Mesendoderm (in vitro differentiated cells): ENCODE measurements around the gene TGFB3.

ENCODE experiments used
- DNase-seq: peaks from one replicate; pipeline ENCODE4 v3.0.0; 2013
- H2AK5ac ChIP-seq: 2 replicates; pipeline ENCODE4 v1.6.1; 2013; ENCODE audit warnings: low read length, inconsistent platforms
- H2BK120ac ChIP-seq: 2 replicates; pipeline ENCODE4 v1.6.1; 2013; ENCODE audit warnings: low read depth, mild to moderate bottlenecking, low read length, moderate library complexity, mixed read lengths
- H2BK15ac ChIP-seq: replicated peaks from 2 replicates; pipeline ENCODE4 v1.6.1; 2013; ENCODE audit warnings: low read depth, mild to moderate bottlenecking, moderate library complexity
- H2BK5ac ChIP-seq: 2 replicates; pipeline ENCODE4 v1.6.1; 2013; ENCODE audit warnings: low read length, inconsistent platforms
- H3K18ac ChIP-seq: 2 replicates; pipeline ENCODE4 v1.6.1; 2013; ENCODE audit warnings: mild to moderate bottlenecking, low read length, mixed read lengths
- H3K23ac ChIP-seq: one replicate; pipeline ENCODE4 v1.6.1; 2013; ENCODE audit warnings: low read length
- H3K27ac ChIP-seq: 2 replicates; pipeline ENCODE4 v1.5.1; 2013; ENCODE audit warnings: low read depth, mild to moderate bottlenecking, inconsistent platforms, low read length, moderate library complexity
- H3K27me3 ChIP-seq: 2 replicates; pipeline ENCODE4 v1.6.1; 2013; ENCODE audit warnings: low read length, control low read depth, mild to moderate bottlenecking, inconsistent platforms; ENCODE audit not compliant: insufficient read depth, poor library complexity
- H3K36me3 ChIP-seq: 2 replicates; pipeline ENCODE4 v1.6.1; 2013; ENCODE audit warnings: low read length, inconsistent platforms; ENCODE audit not compliant: control insufficient read depth, insufficient read depth
- H3K4ac ChIP-seq: one replicate; pipeline ENCODE4 v1.6.1; 2013; ENCODE audit warnings: low read depth, mild to moderate bottlenecking, low read length, moderate library complexity
- H3K4me1 ChIP-seq: 2 replicates; pipeline ENCODE4 v1.6.1; 2013; ENCODE audit warnings: low read depth, low read length, inconsistent platforms; ENCODE audit not compliant: control insufficient read depth
- H3K4me2 ChIP-seq: 2 replicates; pipeline ENCODE4 v1.6.1; 2013; ENCODE audit warnings: low read length
- H3K4me3 ChIP-seq: 2 replicates; pipeline ENCODE4 v1.5.1; 2013; ENCODE audit warnings: mild to moderate bottlenecking, low read length
- H3K56ac ChIP-seq: one replicate; pipeline ENCODE4 v1.6.1; 2013; ENCODE audit warnings: low read length
- H3K79me1 ChIP-seq: 2 replicates; pipeline ENCODE4 v1.6.1; 2013; ENCODE audit warnings: low read length, inconsistent platforms
- H3K79me2 ChIP-seq: 2 replicates; pipeline ENCODE4 v1.6.1; 2013; ENCODE audit warnings: mild to moderate bottlenecking, low read length; ENCODE audit not compliant: control insufficient read depth, insufficient read depth
- H3K9ac ChIP-seq: 2 replicates; pipeline ENCODE4 v1.6.1; 2013; ENCODE audit warnings: low read length, inconsistent platforms
- H4K5ac ChIP-seq: one replicate; pipeline ENCODE4 v1.6.1; 2013; ENCODE audit warnings: low read length
- H4K8ac ChIP-seq: one replicate; pipeline ENCODE4 v1.6.1; 2013; ENCODE audit warnings: low read depth, mild to moderate bottlenecking, control low read depth, low read length, moderate library complexity
- WGBS: extraction: QIAGEN DNeasy Blood & Tissue Kit; methylation state at CpG from one replicate; pipeline ENCODE4 v1.1.7; 2013; ENCODE audit warnings: low lambda C conversion rate, missing lambda C conversion rate; ENCODE audit not compliant: insufficient coverage; ENCODE audit errors: extremely low coverage; 5-methylcytosine and 5-hydroxymethylcytosine counted together

The TGFB3 gene

DNA sequence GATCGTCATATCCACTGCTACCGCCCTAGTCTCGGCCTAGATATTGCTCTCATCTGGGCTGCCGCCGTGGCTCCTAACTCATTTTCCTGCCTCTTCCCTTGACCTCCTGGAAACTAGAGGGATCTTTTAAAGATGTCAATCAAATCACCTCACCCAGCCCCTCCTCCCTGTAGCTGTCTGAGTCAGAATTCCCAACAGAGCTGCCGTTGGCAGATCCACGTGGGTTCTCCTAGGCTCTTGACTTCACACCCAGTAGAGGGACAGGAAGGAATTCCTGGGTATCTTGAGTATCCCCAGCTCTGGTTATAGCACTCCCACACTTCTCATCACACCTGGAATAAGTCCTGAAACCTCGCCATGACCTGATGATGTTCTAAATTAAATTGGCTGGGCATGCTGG is 11.9 kb downstream of the TGFB3 start:
- H3K79me2 ChIP-seq, result no peaks in the 10 kb centered on the region
- no peak overlapping the region for H3K4me2 ChIP-seq
- WGBS, result no CpG with 5 or more reads among the region's 8 CpGs
- H3K36me3 ChIP-seq, result no peaks in the 10 kb centered on the region
- H4K8ac ChIP-seq, result no peak overlapping the region
- H3K79me1 ChIP-seq, result no peaks in the 10 kb centered on the region
- no peak overlapping the region for H2BK120ac ChIP-seq
- no peaks in the 10 kb centered on the region for H3K27me3 ChIP-seq
- H3K23ac ChIP-seq, result no peak overlapping the region
- H2BK15ac ChIP-seq, result no peak overlapping the region
- H3K9ac ChIP-seq, result no peak overlapping the region
- no peak overlapping the region for H2BK5ac ChIP-seq
- no peak overlapping the region for H2AK5ac ChIP-seq
- no peak overlapping the region for H3K56ac ChIP-seq
- no peak overlapping the region for H3K4me3 ChIP-seq
- no peak overlapping the region for H3K18ac ChIP-seq
- no peak overlapping the region for H3K4ac ChIP-seq
- H4K5ac ChIP-seq, result no peak overlapping the region
- no peak for DNase-seq
- peaks cover 14% of the 10 kb centered on the region for H3K4me1 ChIP-seq
- no peak overlapping the region for H3K27ac ChIP-seq

DNA sequence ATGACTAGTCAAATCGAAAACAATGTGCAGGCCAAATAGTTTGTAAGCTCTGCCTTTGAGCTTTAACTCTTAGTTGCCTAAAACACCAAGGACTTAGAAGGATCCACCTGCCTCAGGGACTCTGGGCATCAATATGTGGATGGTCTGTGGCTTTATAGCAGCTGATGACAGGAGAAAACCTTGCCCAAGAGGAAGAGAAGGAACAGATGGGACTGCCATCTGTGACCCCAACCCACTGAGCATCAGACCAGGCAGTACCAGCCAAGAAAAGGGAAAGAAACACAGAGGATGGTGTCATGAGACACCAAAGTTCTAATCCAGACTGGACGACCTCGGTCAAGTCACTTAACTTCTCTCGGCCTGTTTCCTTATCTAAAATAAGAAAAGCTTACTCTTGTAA is 12.7 kb downstream of the TGFB3 start:
- Histone ChIP-seq H2BK15ac (no peak overlapping the region), H3K79me1 (no peaks in the 10 kb centered on the region)
- no peak for DNase-seq

DNA sequence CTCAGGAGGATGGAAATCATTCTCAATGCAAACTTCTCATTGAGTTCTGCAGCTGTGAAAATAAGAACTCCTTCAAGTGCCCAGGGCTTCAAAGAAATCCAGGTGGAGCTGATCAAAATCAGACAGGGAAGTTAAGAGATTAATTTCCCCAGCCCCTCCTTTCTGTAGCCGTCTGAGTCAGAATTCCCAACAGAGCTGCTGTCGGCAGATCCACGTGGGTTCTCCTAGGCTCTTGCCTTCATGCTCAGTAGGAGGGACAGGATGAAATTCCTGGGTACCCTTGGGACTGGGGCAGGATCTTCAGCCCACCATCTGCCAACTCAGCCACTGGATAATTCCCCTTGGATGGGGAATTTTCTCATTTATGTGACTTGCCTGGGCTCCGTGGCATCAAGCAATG is 13.3 kb downstream of the TGFB3 start:
- Histone ChIP-seq H3K27me3 (no peaks in the 10 kb centered on the region), H2AK5ac (no peak overlapping the region), H3K79me2 (no peaks in the 10 kb centered on the region), H4K5ac (no peak overlapping the region), H3K9ac (no peak overlapping the region), H3K18ac (no peak overlapping the region), H4K8ac (no peak overlapping the region), H3K4me3 (no peak overlapping the region), H3K79me1 (no peaks in the 10 kb centered on the region), H2BK120ac (no peak overlapping the region), H3K36me3 (no peaks in the 10 kb centered on the region), H3K56ac (no peak overlapping the region), H3K4me2 (no peak overlapping the region), H3K23ac (no peak overlapping the region), H2BK5ac (no peak overlapping the region), H3K27ac (no peak overlapping the region), H2BK15ac (no peak overlapping the region), H3K4ac (no peak overlapping the region), H3K4me1 (peaks cover 14% of the 10 kb centered on the region)
- no CpG with 5 or more reads among the region's 4 CpGs for WGBS
- no peak for DNase-seq

More for the DNA sequence above, 12.7 kb downstream of the TGFB3 start:
- H3K27me3 ChIP-seq, result no peaks in the 10 kb centered on the region
- no peaks in the 10 kb centered on the region for H3K36me3 ChIP-seq
- no peak overlapping the region for H3K4ac ChIP-seq
- no peak overlapping the region for H4K8ac ChIP-seq
- no peak overlapping the region for H3K23ac ChIP-seq
- H2AK5ac ChIP-seq, result no peak overlapping the region
- H3K4me1 ChIP-seq, result peaks cover 14% of the 10 kb centered on the region
- H3K18ac ChIP-seq, result no peak overlapping the region
- no peak overlapping the region for H3K56ac ChIP-seq
- H3K79me2 ChIP-seq, result no peaks in the 10 kb centered on the region
- no peak overlapping the region for H3K4me3 ChIP-seq
- H4K5ac ChIP-seq, result no peak overlapping the region
- H2BK120ac ChIP-seq, result no peak overlapping the region
- no peak overlapping the region for H3K9ac ChIP-seq
- no CpG with 5 or more reads among the region's 4 CpGs for WGBS
- no peak overlapping the region for H3K27ac ChIP-seq
- H2BK5ac ChIP-seq, result no peak overlapping the region
- no peak overlapping the region for H3K4me2 ChIP-seq

DNA sequence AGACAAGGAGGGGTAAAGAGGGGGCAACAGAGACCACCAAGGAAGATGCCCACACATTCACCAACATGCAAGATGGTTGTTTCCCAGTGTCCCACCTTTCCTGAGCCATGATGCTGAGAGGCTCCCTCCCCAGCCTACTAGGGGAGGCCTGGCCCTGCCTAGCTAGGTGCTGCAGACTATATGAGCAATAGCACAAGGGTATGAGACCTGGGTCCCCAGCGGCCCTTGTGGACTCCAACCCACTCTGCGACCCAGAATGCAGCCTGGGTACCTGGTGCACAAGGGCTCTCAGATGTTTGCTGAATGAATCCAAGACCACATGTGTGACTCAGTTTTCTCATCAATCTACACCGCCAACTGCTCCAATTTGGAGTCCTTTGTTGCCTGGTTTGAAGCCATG is 13.9 kb downstream of the TGFB3 start:
- Histone ChIP-seq H2BK120ac (no peak overlapping the region), H3K9ac (no peak overlapping the region), H3K4ac (no peak overlapping the region), H3K79me2 (no peaks in the 10 kb centered on the region), H3K27ac (no peak overlapping the region), H3K4me3 (no peak overlapping the region), H4K8ac (no peak overlapping the region), H3K23ac (no peak overlapping the region), H3K56ac (no peak overlapping the region), H3K79me1 (no peaks in the 10 kb centered on the region), H2BK15ac (no peak overlapping the region), H4K5ac (no peak overlapping the region), H3K4me2 (no peak overlapping the region), H3K36me3 (no peaks in the 10 kb centered on the region), H3K4me1 (peaks cover 11% of the 10 kb centered on the region), H2BK5ac (no peak overlapping the region), H3K18ac (no peak overlapping the region), H3K27me3 (no peaks in the 10 kb centered on the region), H2AK5ac (no peak overlapping the region)
- no peak for DNase-seq
- WGBS, result no CpG with 5 or more reads among the region's 3 CpGs

DNA sequence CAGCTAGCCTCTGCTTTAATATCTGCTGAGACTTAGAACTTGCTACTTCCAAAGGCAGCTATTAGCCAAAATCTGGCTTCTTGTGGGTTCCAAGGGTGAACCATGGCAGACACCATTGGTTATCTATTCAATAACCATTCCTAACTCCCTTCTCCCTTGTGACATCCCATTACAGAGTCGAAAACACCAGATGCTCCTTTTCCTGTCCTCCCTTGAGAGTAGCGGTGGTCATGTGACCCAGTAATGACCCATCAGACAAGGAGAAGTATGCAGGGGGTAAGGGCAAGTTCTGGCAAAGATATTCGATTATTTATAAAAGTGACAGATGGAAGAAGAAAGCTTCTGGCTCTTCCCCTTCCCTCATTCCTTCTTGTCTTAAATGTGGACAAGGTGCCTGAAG is 20.1 kb downstream of the TGFB3 start:
- WGBS, result no CpG with 5 or more reads among the region's 3 CpGs
- Histone ChIP-seq H3K27ac (no peak overlapping the region), H3K4me1 (no peaks in the 10 kb centered on the region), H3K27me3 (no peaks in the 10 kb centered on the region), H2BK120ac (no peak overlapping the region), H2BK5ac (no peak overlapping the region), H3K4me2 (no peak overlapping the region), H3K18ac (no peak overlapping the region), H3K79me1 (no peaks in the 10 kb centered on the region), H3K4ac (no peak overlapping the region), H3K9ac (no peak overlapping the region), H3K23ac (no peak overlapping the region), H2BK15ac (no peak overlapping the region), H4K8ac (no peak overlapping the region), H2AK5ac (no peak overlapping the region), H3K79me2 (no peaks in the 10 kb centered on the region), H3K56ac (no peak overlapping the region), H3K36me3 (no peaks in the 10 kb centered on the region), H3K4me3 (no peak overlapping the region), H4K5ac (no peak overlapping the region)
- no peak for DNase-seq

DNA sequence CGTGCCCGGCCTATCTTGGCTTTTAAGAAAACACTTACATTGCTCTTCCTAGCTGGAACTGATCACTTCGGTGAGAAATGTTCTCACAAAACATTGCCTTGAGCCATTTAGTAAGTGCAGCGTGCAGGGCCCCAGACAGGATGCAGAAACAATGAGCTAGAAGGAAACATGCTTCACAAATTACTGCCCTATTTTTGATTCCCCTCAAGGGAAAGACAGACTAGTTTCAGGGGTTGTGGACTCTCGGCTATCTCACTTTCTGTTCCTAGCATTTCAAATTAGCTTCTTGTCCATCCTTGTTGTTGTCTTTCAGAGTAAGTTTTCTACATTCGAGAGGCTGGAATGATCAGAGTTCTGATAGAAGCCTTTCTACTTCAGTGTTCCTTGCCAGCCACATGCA is 21.6 kb downstream of the TGFB3 start:
- no peak overlapping the region for H4K5ac ChIP-seq
- no peak overlapping the region for H4K8ac ChIP-seq
- H3K56ac ChIP-seq, result no peak overlapping the region
- H2BK5ac ChIP-seq, result no peak overlapping the region
- no peaks in the 10 kb centered on the region for H3K79me1 ChIP-seq
- no peaks in the 10 kb centered on the region for H3K27me3 ChIP-seq
- H3K4me3 ChIP-seq, result no peak overlapping the region
- H2AK5ac ChIP-seq, result no peak overlapping the region
- no peak overlapping the region for H2BK120ac ChIP-seq
- H3K4me1 ChIP-seq, result no peaks in the 10 kb centered on the region
- no peak overlapping the region for H3K4ac ChIP-seq
- H3K18ac ChIP-seq, result no peak overlapping the region
- no peak overlapping the region for H3K9ac ChIP-seq
- no peaks in the 10 kb centered on the region for H3K79me2 ChIP-seq
- H3K36me3 ChIP-seq, result no peaks in the 10 kb centered on the region
- no peak overlapping the region for H3K27ac ChIP-seq
- no peak overlapping the region for H2BK15ac ChIP-seq
- no CpG with 5 or more reads among the region's 6 CpGs for WGBS
- H3K4me2 ChIP-seq, result no peak overlapping the region
- DNase-seq, result no peak
- H3K23ac ChIP-seq, result no peak overlapping the region
